ENCODE data around the gene FBXO21. TPM values are rescaled to one million over a fixed set of nuclear protein-coding genes. Genes with fewer than 3 reads are reported as not detected.

Gene FBXO21
- total and polyA plus RNA-seq, 2 of the 13 experiments (the other 11 are each of a cell fraction or from before 2014, with no cell fraction given), result 15.6 to 32.5 TPM

DNA sequence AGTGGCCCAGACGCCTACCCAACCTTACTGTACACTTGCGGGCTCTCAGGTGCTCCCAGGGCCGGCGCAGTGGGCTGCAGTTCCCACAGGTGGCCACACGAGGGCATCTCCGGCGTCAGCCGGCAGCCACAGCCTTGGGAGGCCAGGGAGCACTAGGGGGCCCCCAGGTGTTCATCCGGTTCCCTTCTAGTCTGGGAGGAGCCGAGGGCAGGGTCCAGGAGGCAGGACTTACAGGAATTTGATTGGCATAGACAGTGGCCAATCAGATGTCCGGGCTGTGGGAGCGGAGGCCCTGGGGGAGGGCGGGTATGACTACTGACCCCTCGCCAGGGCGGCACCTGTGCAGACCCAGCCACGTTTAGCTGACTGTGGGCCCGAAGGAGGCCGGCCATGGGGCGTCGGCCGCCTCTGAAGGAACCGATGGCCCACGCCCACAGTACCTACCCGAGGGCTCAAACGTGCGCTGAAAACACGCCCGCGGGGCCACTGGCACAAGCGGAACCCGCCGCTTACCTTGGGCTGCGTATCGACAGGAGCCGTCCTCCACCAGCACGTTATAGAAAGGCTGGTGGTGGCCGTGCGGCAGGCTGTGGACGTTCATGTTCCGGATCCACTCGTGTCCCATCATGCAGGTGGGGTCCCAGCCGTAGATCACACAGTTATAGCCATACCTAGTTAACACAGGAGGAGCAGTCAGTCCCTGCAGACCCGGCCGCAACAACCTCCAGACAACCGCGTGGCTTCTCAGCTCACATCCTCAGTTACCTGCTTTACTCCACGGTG is 34.8 kb downstream of the FBXO21 start (continued):
- TF ChIP-seq RBM39 (IDR thresholded peaks at IDR 0.05; ENCODE audit: low read depth, low read length, poor library complexity, severe bottlenecking), result peak; percentile 72
- TF ChIP-seq, protein P1, sequence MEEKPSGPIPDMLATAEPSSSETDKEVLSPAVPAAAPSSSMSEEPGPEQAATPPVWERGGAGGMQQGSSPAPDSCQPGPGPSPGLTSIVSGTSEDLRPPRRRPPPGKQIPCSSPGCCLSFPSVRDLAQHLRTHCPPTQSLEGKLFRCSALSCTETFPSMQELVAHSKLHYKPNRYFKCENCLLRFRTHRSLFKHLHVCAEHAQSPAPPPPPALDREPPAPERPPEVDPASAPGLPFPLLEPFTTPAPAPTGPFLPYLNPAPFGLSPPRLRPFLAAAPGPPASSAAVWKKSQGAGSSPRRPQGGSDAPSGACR (CRISPR knock-in tag; IDR thresholded peaks at IDR 0.05), result peak; percentile 41; the same call in 1 of the 2 replicates
- peak; percentile 63; the same call in 1 of the 2 replicates for TF ChIP-seq NRL (CRISPR knock-in tag; IDR thresholded peaks at IDR 0.05; ENCODE audit: borderline replicate concordance)
- no peak for TF ChIP-seq KMT2B (CRISPR knock-in tag; IDR thresholded peaks at IDR 0.05)
- TF ChIP-seq ZNF501 (CRISPR knock-in tag; IDR thresholded peaks at IDR 0.05), result peak; percentile 79
- TF ChIP-seq, protein P2, sequence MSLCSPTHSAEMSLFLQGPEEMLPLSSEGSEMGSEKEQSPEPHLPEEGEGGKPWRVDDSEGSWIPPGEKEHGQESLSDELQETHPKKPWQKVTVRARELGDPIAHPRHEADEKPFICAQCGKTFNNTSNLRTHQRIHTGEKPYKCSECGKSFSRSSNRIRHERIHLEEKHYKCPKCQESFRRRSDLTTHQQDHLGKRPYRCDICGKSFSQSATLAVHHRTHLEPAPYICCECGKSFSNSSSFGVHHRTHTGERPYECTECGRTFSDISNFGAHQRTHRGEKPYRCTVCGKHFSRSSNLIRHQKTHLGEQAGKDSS (CRISPR knock-in tag; IDR thresholded peaks at IDR 0.05; ENCODE audit: borderline replicate concordance, low read depth), result peak; percentile 71; the same call in 1 of the 2 replicates
- peak; percentile 71 for TF ChIP-seq ERF (CRISPR knock-in tag; IDR thresholded peaks at IDR 0.05)
- no peak for TF ChIP-seq HMG20A (CRISPR knock-in tag; IDR thresholded peaks at IDR 0.05; ENCODE audit: borderline replicate concordance)
- TF ChIP-seq, protein P3, sequence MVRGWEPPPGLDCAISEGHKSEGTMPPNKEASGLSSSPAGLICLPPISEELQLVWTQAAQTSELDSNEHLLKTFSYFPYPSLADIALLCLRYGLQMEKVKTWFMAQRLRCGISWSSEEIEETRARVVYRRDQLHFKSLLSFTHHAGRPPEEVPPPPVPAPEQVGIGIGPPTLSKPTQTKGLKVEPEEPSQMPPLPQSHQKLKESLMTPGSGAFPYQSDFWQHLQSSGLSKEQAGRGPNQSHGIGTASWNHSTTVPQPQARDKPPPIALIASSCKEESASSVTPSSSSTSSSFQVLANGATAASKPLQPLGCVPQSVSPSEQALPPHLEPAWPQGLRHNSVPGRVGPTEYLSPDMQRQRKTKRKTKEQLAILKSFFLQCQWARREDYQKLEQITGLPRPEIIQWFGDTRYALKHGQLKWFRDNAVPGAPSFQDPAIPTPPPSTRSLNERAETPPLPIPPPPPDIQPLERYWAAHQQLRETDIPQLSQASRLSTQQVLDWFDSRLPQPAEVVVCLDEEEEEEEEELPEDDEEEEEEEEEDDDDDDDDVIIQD (CRISPR knock-in tag; IDR thresholded peaks at IDR 0.05; ENCODE audit: low read depth), result peak; percentile 79
- TF ChIP-seq SALL2 (CRISPR knock-in tag; IDR thresholded peaks at IDR 0.05), result peak; percentile 49; the same call in 1 of the 2 replicates
- no peak for TF ChIP-seq ZNF746 (CRISPR knock-in tag; IDR thresholded peaks at IDR 0.05)
- TF ChIP-seq RXRB (CRISPR knock-in tag; IDR thresholded peaks at IDR 0.05; ENCODE audit: borderline replicate concordance), result peak; percentile 59; the same call in 1 of the 2 replicates
- TF ChIP-seq FOXA3 (CRISPR knock-in tag; IDR thresholded peaks at IDR 0.05), result no peak
- no peak for TF ChIP-seq HOXA9 (CRISPR knock-in tag; IDR thresholded peaks at IDR 0.05; ENCODE audit: borderline replicate concordance)
- no peak for TF ChIP-seq CHD4 (IDR thresholded peaks at IDR 0.05; ENCODE audit: borderline replicate concordance, low read length)
- TF ChIP-seq MYC (CRISPR knock-in tag; IDR thresholded peaks at IDR 0.05; ENCODE audit: borderline replicate concordance), result 0 out of 2 replicates have a peak, but pooled peaks have one; percentile 18
- TF ChIP-seq, protein P4, sequence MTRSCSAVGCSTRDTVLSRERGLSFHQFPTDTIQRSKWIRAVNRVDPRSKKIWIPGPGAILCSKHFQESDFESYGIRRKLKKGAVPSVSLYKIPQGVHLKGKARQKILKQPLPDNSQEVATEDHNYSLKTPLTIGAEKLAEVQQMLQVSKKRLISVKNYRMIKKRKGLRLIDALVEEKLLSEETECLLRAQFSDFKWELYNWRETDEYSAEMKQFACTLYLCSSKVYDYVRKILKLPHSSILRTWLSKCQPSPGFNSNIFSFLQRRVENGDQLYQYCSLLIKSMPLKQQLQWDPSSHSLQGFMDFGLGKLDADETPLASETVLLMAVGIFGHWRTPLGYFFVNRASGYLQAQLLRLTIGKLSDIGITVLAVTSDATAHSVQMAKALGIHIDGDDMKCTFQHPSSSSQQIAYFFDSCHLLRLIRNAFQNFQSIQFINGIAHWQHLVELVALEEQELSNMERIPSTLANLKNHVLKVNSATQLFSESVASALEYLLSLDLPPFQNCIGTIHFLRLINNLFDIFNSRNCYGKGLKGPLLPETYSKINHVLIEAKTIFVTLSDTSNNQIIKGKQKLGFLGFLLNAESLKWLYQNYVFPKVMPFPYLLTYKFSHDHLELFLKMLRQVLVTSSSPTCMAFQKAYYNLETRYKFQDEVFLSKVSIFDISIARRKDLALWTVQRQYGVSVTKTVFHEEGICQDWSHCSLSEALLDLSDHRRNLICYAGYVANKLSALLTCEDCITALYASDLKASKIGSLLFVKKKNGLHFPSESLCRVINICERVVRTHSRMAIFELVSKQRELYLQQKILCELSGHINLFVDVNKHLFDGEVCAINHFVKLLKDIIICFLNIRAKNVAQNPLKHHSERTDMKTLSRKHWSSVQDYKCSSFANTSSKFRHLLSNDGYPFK (CRISPR knock-in tag; IDR thresholded peaks at IDR 0.05; ENCODE audit: borderline replicate concordance), result peak; percentile 31; the same call in 1 of the 2 replicates
- peak; percentile 67; the same call in 1 of the 2 replicates for TF ChIP-seq SPEN (CRISPR knock-in tag; IDR thresholded peaks at IDR 0.05; ENCODE audit: low read depth)
- peak; percentile 61; the same call in 1 of the 2 replicates for TF ChIP-seq KDM5B (CRISPR knock-in tag; IDR thresholded peaks at IDR 0.05; ENCODE audit: borderline replicate concordance)
- TF ChIP-seq, protein P5, sequence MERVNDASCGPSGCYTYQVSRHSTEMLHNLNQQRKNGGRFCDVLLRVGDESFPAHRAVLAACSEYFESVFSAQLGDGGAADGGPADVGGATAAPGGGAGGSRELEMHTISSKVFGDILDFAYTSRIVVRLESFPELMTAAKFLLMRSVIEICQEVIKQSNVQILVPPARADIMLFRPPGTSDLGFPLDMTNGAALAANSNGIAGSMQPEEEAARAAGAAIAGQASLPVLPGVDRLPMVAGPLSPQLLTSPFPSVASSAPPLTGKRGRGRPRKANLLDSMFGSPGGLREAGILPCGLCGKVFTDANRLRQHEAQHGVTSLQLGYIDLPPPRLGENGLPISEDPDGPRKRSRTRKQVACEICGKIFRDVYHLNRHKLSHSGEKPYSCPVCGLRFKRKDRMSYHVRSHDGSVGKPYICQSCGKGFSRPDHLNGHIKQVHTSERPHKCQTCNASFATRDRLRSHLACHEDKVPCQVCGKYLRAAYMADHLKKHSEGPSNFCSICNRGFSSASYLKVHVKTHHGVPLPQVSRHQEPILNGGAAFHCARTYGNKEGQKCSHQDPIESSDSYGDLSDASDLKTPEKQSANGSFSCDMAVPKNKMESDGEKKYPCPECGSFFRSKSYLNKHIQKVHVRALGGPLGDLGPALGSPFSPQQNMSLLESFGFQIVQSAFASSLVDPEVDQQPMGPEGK (CRISPR knock-in tag; IDR thresholded peaks at IDR 0.05), result peak; percentile 87

Data from HepG2 (cell line).